Measurements from ENCODE around the gene DHRS2.

GRCh38 chr14:23644195-23644918, 8.2 kb downstream of the DHRS2 start:
- TF ChIP-seq CTCF (IDR thresholded peaks at IDR 0.05) (no peak), ZFX (IDR thresholded peaks at IDR 0.05; ENCODE audit: borderline replicate concordance) (no peak)

All from 22Rv1 (cell line).